Common myeloid progenitor, CD34-positive (primary cell): Measurements from ENCODE around the gene SFXN5.

Source experiments
- CTCF ChIA-PET: fragments of 350-600 bp; sonication (Branson Sonifier 250); formaldehyde crosslinking; loops from one replicate; lab custom pipeline; 2021; ENCODE audit warnings: antibody characterized with exemption; lab: Charles Lee
- POLR2A ChIA-PET: fragments of 350-600 bp; sonication (Branson Sonifier 250); formaldehyde crosslinking; loops from one replicate; lab custom pipeline; 2021; ENCODE audit warnings: antibody characterized with exemption; lab: Charles Lee
- DNase-seq, 3 donors: peaks; one replicate each; pipeline versions ENCODE4 v3.0.0 to v3.0.0-alpha.2; 2013
- H3K27ac ChIP-seq, 2 experiments: 1 replicate in 1 of 2; 2 replicates in 1 of 2; pipeline ENCODE4 v1.7.0; 2013; ENCODE audit warnings: inconsistent platforms in 2 of 2, low read length in 2 of 2, mild to moderate bottlenecking in 2 of 2, low read depth in 1 of 2, moderate library complexity in 1 of 2; ENCODE audit not compliant: severe bottlenecking in 2 of 2, insufficient read depth in 1 of 2, poor library complexity in 1 of 2
- H3K27me3 ChIP-seq, 5 experiments: replicated peaks in 2 of 5; 1 replicate in 3 of 5; 2 replicates in 2 of 5; pipeline versions ENCODE4 v1.6.1 to v1.7.0; 2013; ENCODE audit warnings: low read length in 4 of 5, mild to moderate bottlenecking in 2 of 5, moderate library complexity in 2 of 5, inconsistent platforms in 1 of 5; ENCODE audit not compliant: insufficient read depth in 5 of 5, control insufficient read depth in 4 of 5
- H3K36me3 ChIP-seq, 4 experiments: 1 replicate in 2 of 4; 2 replicates in 2 of 4; pipeline versions ENCODE4 v1.6.1 to v1.7.0; 2013; ENCODE audit warnings: low read length in 3 of 4, control low read depth in 1 of 4, mild to moderate bottlenecking in 1 of 4; ENCODE audit not compliant: control insufficient read depth in 4 of 4, insufficient read depth in 4 of 4
- H3K4me1 ChIP-seq, 4 experiments: 1 replicate in 3 of 4; 2 replicates in 1 of 4; pipeline versions ENCODE4 v1.6.1 to v1.7.1; 2013; ENCODE audit warnings: low read length in 3 of 4, mild to moderate bottlenecking in 3 of 4, control low read depth in 1 of 4, inconsistent platforms in 1 of 4, moderate library complexity in 1 of 4; ENCODE audit not compliant: control insufficient read depth in 4 of 4, insufficient read depth in 4 of 4; ENCODE audit errors: control extremely low read depth in 1 of 4
- H3K4me3 ChIP-seq, 7 experiments: 1 replicate in 4 of 7; 2 replicates in 3 of 7; pipeline versions ENCODE4 v1.5.1 to v1.7.0; 2013; ENCODE audit warnings: mild to moderate bottlenecking in 7 of 7, low read length in 6 of 7, moderate library complexity in 6 of 7, inconsistent platforms in 2 of 7, low read depth in 2 of 7, control low read depth in 1 of 7; ENCODE audit not compliant: insufficient read depth in 4 of 7, control insufficient read depth in 1 of 7; ENCODE audit errors: extremely low read depth in 1 of 7
- H3K9me3 ChIP-seq, 5 experiments: 1 replicate in 4 of 5; 2 replicates in 1 of 5; pipeline versions ENCODE4 v1.6.1 to v1.7.1; 2013; ENCODE audit warnings: low read length in 4 of 5, mild to moderate bottlenecking in 2 of 5, inconsistent platforms in 1 of 5, low read depth in 1 of 5, moderate library complexity in 1 of 5; ENCODE audit not compliant: control insufficient read depth in 4 of 5, insufficient read depth in 2 of 5; ENCODE audit errors: control extremely low read depth in 1 of 5
- WGBS: methylation state at CpG from one replicate; pipeline ENCODE4 v1.1.5; 2013; ENCODE audit not compliant: insufficient coverage; 5-methylcytosine and 5-hydroxymethylcytosine counted together

SFXN5 gene

DNA sequence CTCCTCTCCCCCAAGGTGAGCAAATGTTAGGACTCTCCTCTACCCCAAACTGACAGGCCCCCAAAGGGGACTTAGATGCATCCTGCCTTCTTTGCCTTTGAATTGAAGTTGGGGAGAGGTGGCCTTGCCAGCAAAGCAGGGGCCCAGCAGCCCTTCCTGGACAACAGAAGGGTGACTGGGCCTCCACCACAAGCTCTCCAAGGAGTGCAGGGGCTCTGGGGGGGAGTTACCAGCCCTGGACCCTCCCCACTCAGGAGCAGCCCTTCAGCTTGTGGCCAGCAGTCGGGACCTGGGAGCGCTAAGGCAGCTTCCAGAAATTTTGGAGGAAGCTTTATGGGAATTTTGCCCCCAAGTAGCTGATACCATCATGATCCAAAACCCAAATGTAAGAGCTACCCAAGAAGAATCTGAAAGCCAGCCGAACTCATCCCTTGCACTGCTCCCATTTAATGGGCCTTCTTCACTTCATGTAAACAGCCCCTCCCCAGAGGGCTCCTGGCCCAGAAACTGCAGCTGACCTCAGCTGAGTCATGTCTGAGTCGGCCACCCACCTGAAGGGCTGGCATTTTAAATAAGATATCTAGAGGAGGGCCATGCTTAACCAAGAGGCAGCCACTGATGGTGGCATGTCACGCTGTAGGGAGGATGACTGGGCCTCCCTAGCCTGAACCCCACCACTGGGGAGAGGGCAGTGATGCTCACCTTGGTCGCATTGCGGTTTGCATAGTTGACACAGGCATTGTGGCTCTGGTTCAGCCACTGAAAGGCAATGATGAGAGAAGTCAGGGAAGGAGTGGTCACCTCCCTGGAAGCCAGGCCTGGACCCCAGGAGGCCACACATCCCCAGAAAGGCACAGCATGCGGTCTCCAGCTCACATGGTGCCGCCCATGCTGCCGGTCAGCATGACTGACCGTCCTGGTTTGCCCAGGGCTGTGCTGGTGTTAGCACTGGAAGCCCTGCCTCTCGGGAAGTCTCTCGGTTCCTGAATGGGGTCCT lies 71.5 kb downstream of the SFXN5 start:
- no peak for DNase-seq
- Histone ChIP-seq H3K4me1 (no peaks in the 10 kb centered on the region), H3K9me3 (no peaks in the 10 kb centered on the region), H3K27ac (no peak overlapping the region), H3K36me3 (peaks cover 0 to 7% (median 4%) of the 10 kb centered on the region in 4 experiments), H3K4me3 (no peak overlapping the region), H3K27me3 (no peaks in the 10 kb centered on the region)
- ChIA-PET CTCF (interaction anchor here (1.5 to 2.6 kb wide), 2 partner anchors 13 to 177 kb away, joined by 4 to 7 read pairs; no protein-coding TSS in a partner anchor), POLR2A (no interaction called here)
- WGBS, result 98% methylated on average over 10 of the region's 13 CpGs

DNA sequence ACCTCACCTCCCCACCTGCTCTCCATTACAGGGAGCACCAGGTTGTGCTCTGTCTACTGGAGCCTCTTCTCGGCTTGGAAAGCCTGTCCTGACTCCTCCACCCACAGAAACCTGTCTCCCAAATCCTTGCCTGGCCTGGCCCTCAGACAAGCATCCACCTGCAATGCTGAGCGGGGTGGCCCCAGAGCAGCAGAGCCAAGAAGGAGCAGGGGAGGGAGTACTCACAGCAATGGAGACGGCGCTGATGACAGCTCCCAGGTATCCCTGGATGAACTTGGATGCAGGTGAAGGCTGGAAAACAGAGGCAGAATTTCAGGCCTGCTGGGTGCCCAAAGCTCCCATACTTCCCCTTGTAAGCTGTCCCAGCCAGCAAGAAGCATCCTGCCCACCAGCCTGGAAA lies 72.8 kb downstream of the SFXN5 start:
- ChIA-PET CTCF (interaction anchor here (0.8 to 2.6 kb wide), 3 partner anchors 163 to 215 kb away, joined by 3 to 7 read pairs (median 3); no protein-coding TSS in a partner anchor), POLR2A (no interaction called here)
- H3K4me1 ChIP-seq, result no peaks in the 10 kb centered on the region
- H3K9me3 ChIP-seq, result no peaks in the 10 kb centered on the region
- no peak for DNase-seq
- H3K27ac ChIP-seq, result no peak overlapping the region
- peaks cover 0 to 7% (median 4%) of the 10 kb centered on the region in 4 experiments for H3K36me3 ChIP-seq
- no peaks in the 10 kb centered on the region for H3K27me3 ChIP-seq
- no peak overlapping the region for H3K4me3 ChIP-seq
- 100% methylated on average over 1 of the region's 4 CpGs for WGBS

DNA sequence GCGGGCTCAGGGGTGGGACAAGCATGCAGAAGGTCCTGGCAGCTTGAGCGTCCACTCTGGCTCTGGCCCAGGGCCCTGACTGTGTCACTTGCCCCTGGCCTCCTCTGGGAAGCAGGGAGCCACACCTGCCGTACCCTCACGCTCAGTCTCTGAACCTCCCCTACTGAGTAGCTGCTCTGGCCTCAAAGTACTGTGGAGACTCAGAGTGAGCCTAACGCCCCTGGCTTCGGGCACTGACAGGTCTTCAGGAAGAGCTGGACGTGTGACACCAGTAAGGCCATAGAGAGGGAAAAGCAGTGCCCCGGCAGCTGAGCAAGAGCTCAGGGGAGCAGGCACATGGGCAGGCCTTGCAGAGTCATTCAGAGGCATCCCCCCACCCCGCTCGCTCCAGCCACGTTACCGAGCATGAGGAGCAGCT lies 73.3 kb downstream of the SFXN5 start:
- H3K27ac ChIP-seq, result no peak overlapping the region
- no peaks in the 10 kb centered on the region for H3K4me1 ChIP-seq
- H3K4me3 ChIP-seq, result no peak overlapping the region
- H3K27me3 ChIP-seq, result no peaks in the 10 kb centered on the region
- no peaks in the 10 kb centered on the region for H3K9me3 ChIP-seq
- H3K36me3 ChIP-seq, result peaks cover 0 to 7% (median 4%) of the 10 kb centered on the region in 4 experiments
- WGBS, result 98% methylated on average over 12 of the region's 12 CpGs
- ChIA-PET CTCF (interaction anchor here (0.8 to 2.6 kb wide), 4 partner anchors 10 to 215 kb away, joined by 3 to 7 read pairs (median 3); no protein-coding TSS in a partner anchor), POLR2A (no interaction called here)
- no peak for DNase-seq

DNA sequence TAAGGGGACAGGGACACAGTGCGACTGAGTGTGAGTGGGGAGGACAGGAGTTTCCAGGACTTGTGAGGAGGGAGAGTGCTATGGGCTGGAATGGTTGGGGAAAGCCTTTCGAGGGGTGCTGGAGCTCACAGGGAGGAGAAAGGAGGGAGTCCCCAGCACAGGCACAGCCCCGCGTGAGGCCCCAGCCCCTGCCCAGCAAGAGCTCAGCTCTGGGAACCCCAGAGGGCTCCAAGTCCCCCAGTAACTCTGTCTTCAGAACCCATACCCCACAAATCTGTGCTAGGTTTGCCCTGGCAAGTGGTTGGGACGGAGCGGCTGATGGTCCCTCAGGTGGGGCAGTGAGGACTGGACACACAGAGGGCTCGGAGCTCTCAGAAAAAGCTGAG lies 75.4 kb downstream of the SFXN5 start:
- DNase-seq, result no peak
- Histone ChIP-seq H3K4me3 (no peak overlapping the region), H3K27ac (no peak overlapping the region), H3K4me1 (no peaks in the 10 kb centered on the region), H3K27me3 (no peaks in the 10 kb centered on the region), H3K36me3 (peaks cover 0 to 7% (median 3%) of the 10 kb centered on the region in 4 experiments), H3K9me3 (no peaks in the 10 kb centered on the region)
- ChIA-PET POLR2A (no interaction called here), CTCF (interaction anchor here (1.0 to 3.6 kb wide), 6 partner anchors 9 to 184 kb away, joined by 3 to 17 read pairs (median 4); no protein-coding TSS in a partner anchor)
- WGBS, result 100% methylated on average over 2 of the region's 7 CpGs

DNA sequence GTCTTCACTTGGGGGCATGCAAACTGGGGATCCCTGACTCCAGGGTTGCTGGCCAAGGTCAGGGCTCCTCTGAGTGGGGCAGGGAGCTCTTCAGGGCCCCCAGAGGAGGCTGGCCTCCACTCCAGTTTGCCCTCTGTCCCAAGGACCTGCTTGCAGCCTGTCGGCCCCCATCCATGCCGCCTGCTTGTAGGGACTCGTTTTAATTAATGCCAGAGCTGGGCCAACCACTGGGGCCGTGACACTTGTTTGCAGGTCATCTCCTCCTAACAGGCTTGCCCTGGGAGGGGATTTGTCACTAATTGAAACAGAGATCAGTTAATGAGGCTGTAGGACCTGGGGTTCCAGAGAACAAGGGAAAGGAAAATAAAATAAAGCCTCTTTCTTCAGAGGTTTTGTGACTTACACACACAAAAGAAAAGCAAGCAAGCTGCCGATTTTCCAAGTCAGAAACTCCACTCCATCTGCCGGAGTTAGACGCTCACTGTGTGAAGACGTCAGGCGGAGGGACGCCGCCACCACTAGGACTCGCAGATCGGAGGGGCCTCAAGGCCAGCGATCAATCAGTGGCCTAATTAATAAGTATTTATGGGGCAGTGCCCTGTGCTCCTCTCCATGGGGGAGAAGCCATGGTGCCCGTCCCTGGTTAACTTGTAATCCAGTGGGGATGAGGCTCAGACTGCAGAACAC lies 75.9 kb downstream of the SFXN5 start:
- Histone ChIP-seq H3K4me1 (no peaks in the 10 kb centered on the region), H3K4me3 (no peak overlapping the region), H3K27ac (no peak overlapping the region), H3K9me3 (no peaks in the 10 kb centered on the region), H3K27me3 (no peaks in the 10 kb centered on the region), H3K36me3 (peaks cover 0 to 7% (median 2%) of the 10 kb centered on the region in 4 experiments)
- POLR2A ChIA-PET, result no interaction called here
- CTCF ChIA-PET, result interaction anchor here (1.0 to 3.6 kb wide), 5 partner anchors 8 to 185 kb away, joined by 3 to 17 read pairs (median 4); no protein-coding TSS in a partner anchor
- 97% methylated on average over 15 of the region's 15 CpGs for WGBS
- no peak for DNase-seq

DNA sequence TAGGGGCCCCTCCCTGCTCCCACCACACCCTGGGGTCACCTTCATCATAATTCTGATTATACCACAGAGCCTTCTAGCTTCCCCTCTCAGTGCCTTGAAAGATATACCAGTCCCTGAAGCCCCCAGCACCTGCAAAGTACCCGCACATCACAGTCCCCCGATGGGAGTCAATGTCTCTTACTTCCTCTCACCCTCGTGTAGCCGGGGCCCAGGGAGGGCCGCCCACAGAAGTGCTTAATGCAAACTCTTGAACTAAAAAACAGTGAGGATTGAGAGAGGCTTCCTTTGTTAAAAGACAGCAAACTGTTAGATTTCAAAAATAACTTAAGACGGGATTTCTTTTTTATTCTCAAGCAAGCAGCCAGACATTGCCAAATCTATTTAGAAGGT lies 76.5 kb downstream of the SFXN5 start:
- Histone ChIP-seq H3K36me3 (peaks cover 0 to 7% (median 2%) of the 10 kb centered on the region in 4 experiments), H3K4me3 (no peak overlapping the region), H3K27ac (no peak overlapping the region), H3K4me1 (no peaks in the 10 kb centered on the region), H3K27me3 (no peaks in the 10 kb centered on the region), H3K9me3 (no peaks in the 10 kb centered on the region)
- CTCF ChIA-PET, result interaction anchor here (0.6 to 3.6 kb wide), 5 partner anchors 29 to 183 kb away, joined by 3 to 17 read pairs (median 5); no protein-coding TSS in a partner anchor
- POLR2A ChIA-PET, result no interaction called here
- 100% methylated on average over 2 of the region's 6 CpGs for WGBS
- DNase-seq, result no peak
